HepG2 (cell line): ENCODE measurements around the gene PKIG. TPM values are rescaled to one million over a fixed set of nuclear protein-coding genes. Genes with fewer than 3 reads are reported as not detected.

Experiments used
- ARID2 ChIP-seq: sonication (generic); formaldehyde crosslinking; IDR thresholded peaks from 2 replicates; pipeline ENCODE4 v1.8.1; 2022; ENCODE audit warnings: mild to moderate bottlenecking, missing genetic modification reagents, borderline replicate concordance
- ETV5 ChIP-seq: IDR thresholded peaks from 2 replicates; pipeline ENCODE4 v1.6.1; 2018; ENCODE audit warnings: missing biosample characterization, missing genetic modification reagents, inconsistent platforms, borderline replicate concordance
- GLI4 ChIP-seq: sonication (generic); formaldehyde crosslinking; IDR thresholded peaks from 2 replicates; pipeline ENCODE4 v1.5.1; 2020; ENCODE audit warnings: missing genetic modification reagents, mild to moderate bottlenecking, moderate library complexity, borderline replicate concordance
- HNF4A ChIP-seq: sonication (generic); formaldehyde crosslinking; IDR thresholded peaks from 2 replicates; pipeline ENCODE4 v1.4.0; 2020; ENCODE audit warnings: missing genetic modification reagents
- MYC ChIP-seq: sonication (generic); formaldehyde crosslinking; IDR thresholded peaks from 2 replicates; pipeline ENCODE4 v1.9.0; 2021; ENCODE audit warnings: missing genetic modification reagents, borderline replicate concordance
- NR2F2 ChIP-seq: IDR thresholded peaks from 2 replicates; pipeline ENCODE4 v1.6.1; 2012; ENCODE audit warnings: low read depth, inconsistent platforms, borderline replicate concordance
- POLR2A ChIP-seq, 2 experiments: IDR thresholded peaks; 2 replicates each; pipeline ENCODE4 v1.6.1; 2011; ENCODE audit warnings: low read depth in 2 of 2, low read length in 2 of 2, mild to moderate bottlenecking in 1 of 2, moderate library complexity in 1 of 2; ENCODE audit not compliant: insufficient read depth in 1 of 2
- PRDM10 ChIP-seq: sonication (generic); formaldehyde crosslinking; IDR thresholded peaks from 2 replicates; pipeline ENCODE4 v1.4.0; 2020; ENCODE audit warnings: low read depth, missing genetic modification reagents
- SAP130 ChIP-seq: IDR thresholded peaks from 2 replicates; pipeline ENCODE4 v1.6.1; 2016; ENCODE audit warnings: low read depth
- SMYD3 ChIP-seq: sonication (generic); formaldehyde crosslinking; IDR thresholded peaks from 2 replicates; pipeline ENCODE4 v1.8.1; 2023; ENCODE audit warnings: mild to moderate bottlenecking, missing genetic modification reagents
- SRY ChIP-seq: sonication (generic); formaldehyde crosslinking; IDR thresholded peaks from 2 replicates; pipeline ENCODE4 v1.8.0; 2022; ENCODE audit warnings: mild to moderate bottlenecking, missing genetic modification reagents
- SUZ12 ChIP-seq: fragments of 150-350 bp; IDR thresholded peaks from 2 replicates; pipeline ENCODE4 v1.6.1; 2014; ENCODE audit warnings: low read depth, low read length
- UBTF ChIP-seq: sonication (generic); formaldehyde crosslinking; IDR thresholded peaks from 2 replicates; pipeline ENCODE4 v1.4.0; 2020; ENCODE audit warnings: mild to moderate bottlenecking, missing genetic modification reagents
- ZKSCAN5 ChIP-seq: sonication (generic); formaldehyde crosslinking; IDR thresholded peaks from 2 replicates; pipeline ENCODE4 v1.5.1; 2020; ENCODE audit warnings: mild to moderate bottlenecking, missing genetic modification reagents
- ZNF660 ChIP-seq: sonication (generic); formaldehyde crosslinking; IDR thresholded peaks from 2 replicates; pipeline ENCODE4 v1.5.1; 2020; ENCODE audit warnings: mild to moderate bottlenecking, low read depth, missing genetic modification reagents, borderline replicate concordance
- ZNF670 ChIP-seq: sonication (generic); formaldehyde crosslinking; IDR thresholded peaks from 2 replicates; pipeline ENCODE4 v1.8.0; 2022; ENCODE audit warnings: mild to moderate bottlenecking, missing genetic modification reagents, borderline replicate concordance
- ZNF672 ChIP-seq: sonication (generic); formaldehyde crosslinking; IDR thresholded peaks from 2 replicates; pipeline ENCODE4 v1.8.1; 2022; ENCODE audit warnings: missing genetic modification reagents
- ZNF788 ChIP-seq: sonication (generic); formaldehyde crosslinking; IDR thresholded peaks from 2 replicates; pipeline ENCODE4 v1.5.0; 2020; ENCODE audit warnings: mild to moderate bottlenecking, missing genetic modification reagents, borderline replicate concordance
- ZNF83 ChIP-seq: sonication (generic); formaldehyde crosslinking; IDR thresholded peaks from 2 replicates; pipeline ENCODE4 v1.4.0; 2020; ENCODE audit warnings: missing genetic modification reagents, mild to moderate bottlenecking, borderline replicate concordance
- polyA plus RNA-seq, 8 experiments: library from polyadenylated mRNA; depleted of rRNA in 3 of 8; stranded (reverse) in 7 of 8; unstranded in 1 of 8; fragments of >200 nt; fragmentation: Illumina TruSeq in 4 of 8; extraction: Trizol in 4 of 8; gene quantifications; 2 replicates each; pipeline versions ENCODE4 v1.2.1 to v1.2.3, GENCODE V29; 2011 to 2016; ENCODE audit warnings: low read depth in 4 of 8, missing spikeins in 1 of 8, mixed read lengths in 1 of 8; ENCODE audit not compliant: insufficient read depth in 1 of 8
- total RNA-seq, 5 experiments: library from RNA; depleted of rRNA; stranded (reverse); fragments of >200 nt; fragmentation: Illumina TruSeq; extraction: Trizol; gene quantifications; 2 replicates each; pipeline ENCODE4 v1.2.3, GENCODE V29; 2016; ENCODE audit warnings: low read depth in 1 of 5
- TF ChIP-seq, protein P1 (sequence below): sonication (generic); formaldehyde crosslinking; IDR thresholded peaks from 2 replicates; pipeline ENCODE4 v1.4.0; 2020; ENCODE audit warnings: missing genetic modification reagents
- TF ChIP-seq, protein P2 (sequence below): sonication (generic); formaldehyde crosslinking; conservative IDR thresholded peaks from 2 replicates; pipeline ENCODE4 v1.8.0; 2022; ENCODE audit warnings: low read depth, missing genetic modification reagents

Gene PKIG
- total and polyA plus RNA-seq, 2 of the 13 experiments (the other 11 are each of a cell fraction or from before 2014, with no cell fraction given): 30.8 to 44.5 TPM

GRCh38 chr20:44609516-44610312, 27.3 kb downstream of the PKIG start (continued):
- peak; percentile 90 for TF ChIP-seq ETV5 (CRISPR knock-in tag)
- TF ChIP-seq ZNF83: peak; percentile 40; the same call in 1 of the 2 replicates
- TF ChIP-seq ZKSCAN5: 0 out of 2 replicates have a peak, but pooled peaks have one; percentile 63
- peak; percentile 77 to 78 for TF ChIP-seq POLR2A (IDR thresholded peaks at IDR 0.05; ENCODE audit: insufficient read depth in 1 of 2, low read depth in 2 of 2, low read length in 2 of 2)
- peak; percentile 19; the same call in 1 of the 2 replicates for TF ChIP-seq PRDM10 (CRISPR knock-in tag)
- peak; percentile 67; the same call in 1 of the 2 replicates for TF ChIP-seq ZNF660 (CRISPR knock-in tag)
- no peak for TF ChIP-seq ARID2
- TF ChIP-seq NR2F2: no peak
- TF ChIP-seq SRY: no peak
- TF ChIP-seq ZNF788 (CRISPR knock-in tag): peak; percentile 74; the same call in 1 of the 2 replicates
- TF ChIP-seq MYC: no peak
- TF ChIP-seq SUZ12: no peak
- TF ChIP-seq ZNF670 (CRISPR knock-in tag): peak; percentile 89
- TF ChIP-seq ZNF672 (CRISPR knock-in tag): no peak
- TF ChIP-seq SMYD3: 0 out of 2 replicates have a peak, but pooled peaks have one; percentile 57
- TF ChIP-seq UBTF (CRISPR knock-in tag): peak; percentile 79
- TF ChIP-seq, protein P1, sequence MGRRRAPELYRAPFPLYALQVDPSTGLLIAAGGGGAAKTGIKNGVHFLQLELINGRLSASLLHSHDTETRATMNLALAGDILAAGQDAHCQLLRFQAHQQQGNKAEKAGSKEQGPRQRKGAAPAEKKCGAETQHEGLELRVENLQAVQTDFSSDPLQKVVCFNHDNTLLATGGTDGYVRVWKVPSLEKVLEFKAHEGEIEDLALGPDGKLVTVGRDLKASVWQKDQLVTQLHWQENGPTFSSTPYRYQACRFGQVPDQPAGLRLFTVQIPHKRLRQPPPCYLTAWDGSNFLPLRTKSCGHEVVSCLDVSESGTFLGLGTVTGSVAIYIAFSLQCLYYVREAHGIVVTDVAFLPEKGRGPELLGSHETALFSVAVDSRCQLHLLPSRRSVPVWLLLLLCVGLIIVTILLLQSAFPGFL (CRISPR knock-in tag): no peak
- peak; percentile 97 for TF ChIP-seq SAP130 (CRISPR knock-in tag)
- TF ChIP-seq GLI4 (CRISPR knock-in tag): peak; percentile 99
- TF ChIP-seq HNF4A (CRISPR knock-in tag): peak; percentile 28; the same call in 1 of the 2 replicates
- TF ChIP-seq, protein P2, sequence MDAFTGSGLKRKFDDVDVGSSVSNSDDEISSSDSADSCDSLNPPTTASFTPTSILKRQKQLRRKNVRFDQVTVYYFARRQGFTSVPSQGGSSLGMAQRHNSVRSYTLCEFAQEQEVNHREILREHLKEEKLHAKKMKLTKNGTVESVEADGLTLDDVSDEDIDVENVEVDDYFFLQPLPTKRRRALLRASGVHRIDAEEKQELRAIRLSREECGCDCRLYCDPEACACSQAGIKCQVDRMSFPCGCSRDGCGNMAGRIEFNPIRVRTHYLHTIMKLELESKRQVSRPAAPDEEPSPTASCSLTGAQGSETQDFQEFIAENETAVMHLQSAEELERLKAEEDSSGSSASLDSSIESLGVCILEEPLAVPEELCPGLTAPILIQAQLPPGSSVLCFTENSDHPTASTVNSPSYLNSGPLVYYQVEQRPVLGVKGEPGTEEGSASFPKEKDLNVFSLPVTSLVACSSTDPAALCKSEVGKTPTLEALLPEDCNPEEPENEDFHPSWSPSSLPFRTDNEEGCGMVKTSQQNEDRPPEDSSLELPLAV (CRISPR knock-in tag): no peak
